Limb (tissue), 2 donors: ENCODE data around the gene PRKN.
A peak's percentile ranks its signal among the peaks of the same experiment; 100 is the strongest.

ENCODE experiments used
- DNase-seq, 2 donors: peaks; one replicate each; pipeline ENCODE4 v3.0.0-alpha.2; 2016; ENCODE audit errors: extremely low spot score in 2 of 2

The PRKN gene

GRCh38 chr6:161626132-161626676 is 1101.4 kb downstream of the PRKN start:
- no peak for DNase-seq

- DNase-seq, result no peak
Observed at GRCh38 chr6:161624111-161624510, 1103.5 kb downstream of the PRKN start.

- no peak for DNase-seq
Observed at GRCh38 chr6:161622779-161623178, 1104.8 kb downstream of the PRKN start.

- DNase-seq, result peak; percentile 49 to 60
Observed at GRCh38 chr6:161618831-161619454, 1108.6 kb downstream of the PRKN start.

GRCh38 chr6:161613711-161614110 is 1113.9 kb downstream of the PRKN start:
- no peak for DNase-seq

GRCh38 chr6:161608771-161609170 is 1118.8 kb downstream of the PRKN start:
- DNase-seq, result no peak

GRCh38 chr6:161607696-161608297 is 1119.8 kb downstream of the PRKN start:
- no peak for DNase-seq

GRCh38 chr6:161602359-161602758 is 1125.2 kb downstream of the PRKN start:
- DNase-seq, result no peak

- no peak for DNase-seq
Observed at GRCh38 chr6:161598896-161599295, 1128.7 kb downstream of the PRKN start.

GRCh38 chr6:161596807-161597520 is 1130.6 kb downstream of the PRKN start:
- no peak for DNase-seq

- no peak for DNase-seq
Observed at GRCh38 chr6:161594412-161594811, 1133.2 kb downstream of the PRKN start.

GRCh38 chr6:161590961-161591627 is 1136.5 kb downstream of the PRKN start:
- DNase-seq, result no peak

- DNase-seq, result no peak
Observed at GRCh38 chr6:161586887-161587286, 1140.7 kb downstream of the PRKN start.

- no peak for DNase-seq
Observed at GRCh38 chr6:161584621-161585340, 1142.8 kb downstream of the PRKN start.

- no peak for DNase-seq
Observed at GRCh38 chr6:161584051-161584450, 1143.5 kb downstream of the PRKN start.

GRCh38 chr6:161583584-161583983 is 1144.0 kb downstream of the PRKN start:
- DNase-seq, result no peak

GRCh38 chr6:161578478-161578877 is 1149.1 kb downstream of the PRKN start:
- DNase-seq, result no peak

GRCh38 chr6:161575523-161576254 is 1151.9 kb downstream of the PRKN start:
- no peak for DNase-seq

GRCh38 chr6:161568885-161569456 is 1158.6 kb downstream of the PRKN start:
- DNase-seq, result no peak

GRCh38 chr6:161564952-161565351 is 1162.6 kb downstream of the PRKN start:
- DNase-seq, result no peak
